Activated effector memory CD4-positive, alpha-beta T cell treated with Interleukin-2 at 50 U/mL for 16 hours (primary cell): Measurements from ENCODE around the gene CDK5RAP2.
"Not testable (repeated sequence)": the region's sequence is repeated elsewhere in the genome, so short reads cannot be mapped to it uniquely, and the experiment has no call there.

ENCODE experiments used
- DNase-seq: peaks from one replicate; pipeline ENCODE4 v3.0.0-alpha.2; 2020

Gene CDK5RAP2

GRCh38 chr9:120542701-120543490, 37.1 kb downstream of the CDK5RAP2 start:
- no peak for DNase-seq

- DNase-seq, result no peak
These were observed 38.0 kb downstream of the CDK5RAP2 start for GRCh38 chr9:120541921-120542320.

GRCh38 chr9:120539951-120540350, 40.0 kb downstream of the CDK5RAP2 start:
- no peak for DNase-seq

- DNase-seq, result no peak
These were observed 41.6 kb downstream of the CDK5RAP2 start for GRCh38 chr9:120538339-120538738.

GRCh38 chr9:120536949-120537640, 42.9 kb downstream of the CDK5RAP2 start:
- DNase-seq, result no peak

- no peak for DNase-seq
These were observed 43.9 kb downstream of the CDK5RAP2 start for GRCh38 chr9:120536094-120536493.

GRCh38 chr9:120534266-120534665, 45.7 kb downstream of the CDK5RAP2 start:
- no peak for DNase-seq

- no peak for DNase-seq
These were observed 47.1 kb downstream of the CDK5RAP2 start for GRCh38 chr9:120532891-120533290.

- no peak for DNase-seq
These were observed 47.5 kb downstream of the CDK5RAP2 start for GRCh38 chr9:120532475-120532874.

- DNase-seq, result no peak
These were observed 48.2 kb downstream of the CDK5RAP2 start for GRCh38 chr9:120531683-120532300.

GRCh38 chr9:120530220-120530832, 49.6 kb downstream of the CDK5RAP2 start:
- not testable (repeated sequence) for DNase-seq

- no peak for DNase-seq
These were observed 51.1 kb downstream of the CDK5RAP2 start for GRCh38 chr9:120528829-120529228.

- no peak for DNase-seq
These were observed 51.6 kb downstream of the CDK5RAP2 start for GRCh38 chr9:120528327-120528726.

- no peak for DNase-seq
These were observed 53.4 kb downstream of the CDK5RAP2 start for GRCh38 chr9:120526534-120526933.

- no peak for DNase-seq
These were observed 55.1 kb downstream of the CDK5RAP2 start for GRCh38 chr9:120524863-120525262.

- DNase-seq, result no peak
These were observed 55.9 kb downstream of the CDK5RAP2 start for GRCh38 chr9:120524038-120524437.

- no peak for DNase-seq
These were observed 57.4 kb downstream of the CDK5RAP2 start for GRCh38 chr9:120522558-120522957.

- DNase-seq, result no peak
These were observed 57.9 kb downstream of the CDK5RAP2 start for GRCh38 chr9:120522032-120522431.

- no peak for DNase-seq
These were observed 58.9 kb downstream of the CDK5RAP2 start for GRCh38 chr9:120521101-120521500.

- DNase-seq, result not testable (repeated sequence)
These were observed 64.0 kb downstream of the CDK5RAP2 start for GRCh38 chr9:120515996-120516395.

GRCh38 chr9:120515481-120515880, 64.5 kb downstream of the CDK5RAP2 start:
- not testable (repeated sequence) for DNase-seq

- no peak for DNase-seq
These were observed 65.6 kb downstream of the CDK5RAP2 start for GRCh38 chr9:120514405-120514804.

GRCh38 chr9:120513825-120514396, 66.1 kb downstream of the CDK5RAP2 start:
- DNase-seq, result no peak
